GM19238 (cell line): ENCODE measurements around the gene TPST2.

ENCODE experiments used
- DNase-seq: peaks from one replicate; pipeline ENCODE4 v3.0.0; 2011; ENCODE audit warnings: low spot score; ENCODE audit not compliant: insufficient read length

Gene TPST2

DNA sequence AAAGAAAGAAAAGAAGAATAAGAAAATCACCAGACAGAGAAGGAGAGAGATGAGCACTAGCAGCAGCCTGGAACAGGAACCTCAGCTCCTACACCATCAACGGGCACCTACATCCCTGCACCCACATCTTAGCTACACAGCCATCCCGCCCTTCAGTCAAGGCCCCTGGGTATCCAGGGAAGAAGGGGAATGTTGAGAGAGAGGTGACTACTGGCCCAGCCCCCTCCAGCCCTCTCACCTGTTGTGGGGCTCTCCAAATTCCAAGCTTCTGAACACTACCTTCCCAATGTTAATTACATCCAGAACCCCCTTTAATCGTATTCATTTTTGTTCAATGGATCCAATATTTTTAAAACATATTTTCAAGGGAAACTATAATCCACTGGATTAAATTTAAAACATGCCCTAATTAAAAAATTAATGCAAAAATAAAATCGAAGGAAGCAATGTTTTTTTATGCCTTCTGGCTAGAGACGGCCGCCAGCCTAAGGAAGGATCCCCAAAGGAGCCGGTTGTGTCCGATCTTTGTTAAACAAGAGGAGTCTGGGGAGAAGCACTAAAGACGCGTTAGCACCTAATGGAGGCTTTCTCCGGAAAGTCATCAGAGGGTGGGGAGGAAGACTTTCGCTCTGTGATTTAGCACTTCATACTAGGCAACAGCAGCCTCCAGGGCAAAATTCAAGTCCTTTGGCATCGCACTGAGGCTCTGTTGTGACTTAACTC is 9.5 kb downstream of the TPST2 start:
- no peak for DNase-seq

DNA sequence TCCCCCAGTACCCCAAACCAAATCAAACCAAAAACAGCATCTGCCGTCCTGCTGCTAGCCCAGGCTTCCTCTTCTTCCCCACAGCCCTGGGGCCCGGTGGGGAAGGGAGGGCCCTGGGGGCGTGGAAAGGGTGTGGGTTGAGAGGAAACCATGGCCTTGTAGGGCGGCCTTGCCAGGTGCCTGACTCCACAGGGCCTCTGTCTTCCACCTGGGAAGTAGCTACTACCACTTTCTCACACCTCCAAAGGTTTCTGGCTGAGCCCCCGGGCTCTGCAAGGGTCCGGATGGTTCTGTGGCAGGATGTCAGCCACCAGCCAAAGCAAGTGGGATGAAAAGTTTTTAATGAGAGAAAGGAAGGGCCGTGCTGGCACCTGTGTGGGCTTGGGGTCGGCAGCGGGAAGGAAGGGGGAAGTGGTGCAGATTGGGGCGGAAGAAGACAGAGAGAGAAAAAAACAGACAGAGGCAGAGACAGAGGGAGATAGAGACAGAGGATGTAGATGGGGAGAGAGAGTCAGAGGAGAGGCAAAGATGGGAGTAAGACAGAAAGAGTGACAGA is 10.5 kb downstream of the TPST2 start:
- DNase-seq, result peak; percentile 62

DNA sequence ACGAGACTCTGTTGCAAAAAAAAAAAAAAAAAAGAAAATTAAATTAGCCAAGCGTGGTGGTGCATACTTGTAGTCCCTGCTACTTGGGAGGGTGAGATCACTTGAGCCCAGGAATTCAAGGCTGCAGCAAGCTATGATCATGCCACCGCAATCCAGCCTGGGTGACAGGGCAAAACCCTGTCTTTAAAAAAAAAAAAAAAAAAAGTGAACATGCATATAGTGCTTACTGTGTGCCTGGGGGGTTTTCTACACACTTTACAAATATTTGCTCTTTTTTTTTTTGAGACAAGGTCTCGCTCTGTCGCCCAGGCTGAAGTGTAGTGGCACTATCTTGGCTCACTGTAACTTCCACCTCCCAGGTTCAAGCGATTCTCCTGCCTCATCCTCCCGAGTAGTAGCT is 12.9 kb downstream of the TPST2 start:
- no peak for DNase-seq

DNA sequence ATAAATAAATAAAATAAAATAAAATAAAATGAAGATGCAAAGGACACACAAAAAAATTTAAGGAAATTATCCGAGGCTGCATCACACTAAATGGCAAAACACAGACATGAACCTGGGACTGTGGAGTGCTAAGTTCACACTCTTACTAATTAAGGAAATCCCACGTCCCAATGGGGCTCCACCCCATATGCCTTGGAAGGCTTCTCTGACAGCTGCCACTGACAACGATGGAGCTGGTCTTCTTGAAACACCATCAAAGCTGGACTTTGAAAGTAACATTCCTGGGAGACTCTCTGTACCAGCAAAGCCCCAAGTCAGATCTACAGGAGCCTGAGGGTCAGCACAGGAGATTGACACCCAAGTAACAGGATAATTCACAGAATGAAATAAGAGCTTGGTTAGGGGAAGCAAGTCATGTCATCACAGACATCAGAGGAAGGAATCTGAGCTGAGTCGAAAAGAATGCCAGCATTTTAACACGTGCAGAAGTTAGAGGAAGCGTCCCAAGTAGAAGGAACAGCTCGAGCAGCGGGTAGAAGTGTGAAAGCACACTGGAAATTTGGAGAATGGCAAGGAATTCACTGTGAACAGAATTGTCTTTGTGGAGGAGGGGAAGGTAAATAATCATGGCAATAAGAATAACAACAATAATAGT is 13.8 kb downstream of the TPST2 start:
- no peak for DNase-seq

DNA sequence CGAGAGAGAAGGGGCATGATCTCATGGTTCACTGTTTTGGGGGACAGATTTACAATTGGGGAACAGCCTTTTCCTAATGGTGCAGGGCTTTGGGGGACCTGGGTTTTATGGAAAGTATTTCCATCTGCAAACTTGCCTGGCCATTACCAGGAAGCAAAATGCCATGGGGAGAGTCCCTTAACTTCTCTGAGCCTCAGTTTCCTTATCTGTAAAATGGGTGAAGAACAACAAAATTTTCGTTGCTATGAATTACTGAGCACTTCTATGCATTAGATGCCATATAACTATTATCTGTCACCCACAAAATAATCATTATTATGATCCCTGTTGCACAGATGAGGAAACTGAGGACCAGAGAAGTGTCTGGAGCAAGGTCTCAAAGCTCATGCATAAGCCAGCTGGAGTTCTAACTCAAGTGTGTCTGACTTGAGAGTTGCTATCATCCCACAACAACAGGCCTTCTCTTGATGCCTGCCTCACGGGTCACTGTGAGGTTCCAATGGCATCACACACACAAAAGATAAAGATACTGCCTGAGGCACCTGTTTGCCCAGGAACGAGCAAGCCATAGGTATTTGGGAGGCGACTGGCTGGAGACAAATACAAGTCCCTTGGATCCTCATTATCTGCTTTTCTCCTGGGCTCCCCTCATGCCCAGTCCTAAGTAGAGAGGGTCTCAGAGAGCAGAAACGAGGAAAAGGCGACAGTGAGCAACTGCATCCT is 15.8 kb downstream of the TPST2 start:
- no peak for DNase-seq

DNA sequence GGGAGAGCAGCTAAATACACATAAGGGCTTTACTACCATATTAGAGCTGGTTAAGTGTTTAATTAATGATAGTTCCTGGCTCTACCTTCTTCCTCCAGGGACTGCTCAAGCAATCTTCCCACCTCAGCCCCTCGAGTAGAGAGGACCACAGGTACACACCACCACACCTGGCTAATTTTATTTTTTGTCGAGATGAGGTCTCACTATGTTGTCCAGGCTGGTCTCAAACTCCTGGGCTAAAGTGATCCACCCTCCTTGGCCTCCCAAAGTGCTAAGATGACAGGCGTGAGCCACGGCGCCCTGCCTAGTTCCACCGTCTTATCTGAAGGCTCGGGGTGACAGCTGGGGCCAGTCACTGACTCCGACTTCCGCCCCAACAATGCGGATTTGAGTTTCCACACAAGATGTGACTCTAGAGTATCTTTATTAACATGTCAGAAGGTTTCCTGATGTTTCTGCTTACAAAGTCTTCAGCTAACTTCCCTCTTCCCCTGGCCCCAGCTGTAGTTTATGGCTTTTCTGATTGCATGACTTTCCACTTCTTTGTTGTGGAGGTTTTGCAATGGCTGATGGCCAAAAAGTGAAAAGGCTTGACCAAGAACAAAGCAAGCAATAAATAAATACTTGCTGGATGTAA is 16.8 kb downstream of the TPST2 start:
- no peak for DNase-seq

- DNase-seq, result no peak
Observed at GRCh38 chr22:26570864-26571525, 18.9 kb downstream of the TPST2 start.

- no peak for DNase-seq
Observed at GRCh38 chr22:26570115-26570514, 19.8 kb downstream of the TPST2 start.

- DNase-seq, result no peak
Observed at GRCh38 chr22:26568207-26568706, 21.7 kb downstream of the TPST2 start.

DNA sequence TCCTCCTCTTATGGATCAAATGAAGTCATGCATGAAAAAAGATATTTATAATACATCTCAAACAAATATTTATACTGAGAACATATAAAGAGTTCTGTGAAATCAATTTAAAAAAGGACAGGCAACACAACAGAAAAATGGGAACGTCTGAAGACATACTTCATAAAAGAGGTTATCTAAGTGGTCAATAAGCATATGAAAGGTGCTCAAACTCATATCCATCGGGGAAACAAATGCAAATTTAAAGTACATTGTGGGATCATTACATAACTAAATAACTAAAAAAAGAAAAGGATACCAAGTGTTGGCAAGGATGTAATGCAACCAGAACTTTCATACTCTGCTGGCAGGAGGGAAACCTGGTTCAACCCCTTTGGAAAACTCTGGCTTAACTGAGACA is 22.3 kb downstream of the TPST2 start:
- no peak for DNase-seq

DNA sequence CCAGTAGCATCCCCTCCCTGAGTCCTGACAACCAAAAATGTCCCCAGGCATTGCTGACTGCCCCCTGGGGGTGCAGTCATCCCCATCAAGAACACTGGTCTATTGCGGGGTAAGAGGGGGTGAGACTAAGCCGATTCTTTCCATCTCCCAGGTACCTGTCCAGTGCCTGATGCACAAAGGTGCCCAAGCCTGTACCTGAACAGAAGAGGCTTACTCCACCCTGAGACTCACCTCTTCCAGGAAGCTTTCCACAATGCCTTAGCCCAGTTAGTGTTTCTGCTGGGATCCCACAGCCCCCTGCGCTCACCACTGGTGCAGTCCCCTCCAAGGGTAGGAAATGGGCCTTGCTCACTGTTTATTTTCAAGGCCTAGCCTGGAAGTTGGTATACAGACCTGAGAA is 22.9 kb downstream of the TPST2 start:
- DNase-seq, result no peak

DNA sequence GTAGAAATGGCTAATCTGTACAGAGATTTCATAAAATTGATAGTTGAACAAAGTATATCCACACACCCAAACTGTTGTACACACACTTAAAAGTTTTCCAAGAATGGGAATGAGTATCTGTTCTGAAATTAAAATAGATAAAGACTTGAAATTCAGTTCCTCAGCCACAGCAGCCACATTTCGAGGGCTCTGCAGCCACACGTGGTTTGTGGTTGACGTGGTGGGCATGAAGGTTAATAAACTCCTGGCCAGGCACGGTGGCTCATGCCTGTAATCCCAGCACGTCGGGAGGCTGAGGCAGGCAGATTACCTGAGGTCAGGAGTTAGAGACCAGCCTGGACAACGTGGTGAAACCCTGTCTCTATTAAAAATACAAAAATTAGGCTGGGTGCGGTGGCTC is 24.0 kb downstream of the TPST2 start:
- DNase-seq, result no peak

- DNase-seq, result no peak
Observed at GRCh38 chr22:26565181-26565580, 24.8 kb downstream of the TPST2 start.

GRCh38 chr22:26564672-26565071 is 25.3 kb downstream of the TPST2 start:
- DNase-seq, result no peak

DNA sequence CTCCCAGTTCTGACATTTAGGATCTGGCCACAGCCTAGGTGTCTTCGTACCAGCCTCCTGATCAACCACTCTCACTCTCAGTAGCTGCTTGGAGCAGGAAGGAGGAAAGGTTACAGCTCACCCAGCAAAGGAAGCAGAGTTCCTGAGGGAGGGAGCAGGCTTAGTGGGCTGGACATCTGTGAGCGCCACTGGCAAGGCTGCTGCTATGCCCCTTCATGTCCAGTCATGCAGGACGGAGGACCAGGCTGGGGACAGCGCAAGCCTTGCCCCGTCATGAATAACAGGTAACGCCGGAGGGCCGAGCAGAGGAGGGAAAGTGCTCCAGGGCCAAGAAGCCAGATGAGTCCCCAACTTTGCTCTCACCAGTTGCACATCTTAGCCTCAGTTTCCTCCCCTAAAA is 25.8 kb downstream of the TPST2 start:
- DNase-seq, result no peak

GRCh38 chr22:26563022-26563421 is 26.9 kb downstream of the TPST2 start:
- DNase-seq, result no peak

GRCh38 chr22:26561756-26562417 is 28.0 kb downstream of the TPST2 start:
- DNase-seq, result no peak

DNA sequence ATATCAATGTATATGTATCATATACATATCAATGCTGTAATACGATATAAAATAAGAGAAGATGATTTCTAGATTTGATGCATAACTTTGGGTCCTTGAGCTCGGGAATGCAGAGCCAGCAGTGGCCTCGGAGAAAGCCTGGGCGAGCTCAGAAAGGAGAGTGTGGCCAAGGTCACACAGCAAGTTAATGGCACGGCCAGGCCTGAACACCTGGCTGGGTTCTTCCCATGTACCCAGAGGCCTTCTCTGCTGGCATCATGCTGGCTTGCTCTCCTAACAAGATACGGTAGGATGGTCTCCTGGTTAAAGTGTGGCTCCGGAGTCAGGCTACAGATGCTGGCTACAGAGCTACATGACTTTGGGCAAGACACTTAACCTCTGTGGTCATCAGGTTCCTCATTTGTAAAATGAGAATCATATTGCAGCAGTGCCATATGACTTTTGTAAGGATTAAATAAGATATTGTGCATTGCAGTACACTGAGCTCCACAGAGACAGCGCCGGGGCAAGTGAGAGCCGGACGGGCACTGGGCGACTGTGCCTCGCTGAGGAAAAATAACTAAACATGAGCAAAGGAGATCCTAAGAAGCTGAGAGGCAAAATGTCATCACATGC is 29.9 kb downstream of the TPST2 start:
- DNase-seq, result no peak

GRCh38 chr22:26558248-26558895 is 31.6 kb downstream of the TPST2 start:
- DNase-seq, result no peak

GRCh38 chr22:26556904-26557303 is 33.0 kb downstream of the TPST2 start:
- no peak for DNase-seq
